Measurements from ENCODE around the gene COX7A2.
A peak's percentile ranks its signal among the peaks of the same experiment; 100 is the strongest.

Gene COX7A2

DNA sequence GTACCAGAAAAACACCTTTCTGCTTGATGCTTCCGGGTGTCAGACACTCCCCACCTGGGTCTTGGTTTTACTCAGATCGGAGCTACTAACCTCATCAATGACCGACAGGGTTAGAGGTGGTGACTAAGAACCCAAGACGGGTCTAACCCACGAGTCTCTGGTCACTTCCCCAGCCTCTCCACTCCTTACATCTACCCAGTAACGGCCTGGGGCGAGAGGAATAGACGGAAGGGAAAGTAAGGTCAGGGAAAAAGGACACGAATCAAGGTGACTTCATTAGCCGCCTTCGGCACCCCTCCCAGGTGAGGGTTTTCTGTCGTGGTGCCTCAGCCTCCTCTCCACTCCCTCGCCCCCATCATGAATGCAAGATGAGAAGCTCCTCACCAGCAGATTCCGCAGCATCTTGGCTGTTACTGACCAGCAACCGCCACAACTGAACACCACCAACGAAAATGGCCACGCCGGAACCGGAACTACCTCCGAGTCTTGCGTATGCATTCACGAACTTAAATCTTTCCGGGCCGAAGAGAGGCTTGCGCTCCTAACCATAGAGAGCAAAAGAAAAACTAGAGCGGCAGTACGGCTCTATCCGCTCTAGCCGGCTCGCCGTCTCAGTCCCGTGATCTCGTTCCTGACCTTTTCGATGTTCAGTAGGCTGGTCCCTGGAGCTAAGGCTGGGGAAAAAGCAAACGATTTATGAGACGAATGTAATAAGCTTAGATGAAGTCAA, at the start of gene COX7A2:
Gene COX7A2, minus strand, starts transcription at position 469 of the 730 bp plus-strand sequence. Its CDS starts 67 bp downstream, at position 402.
- Histone ChIP-seq H3K36me3 (ENCODE audit: insufficient read depth, low read length) (peaks cover 28% of the 10 kb centered on the region), H3K4me3 (ENCODE audit: low read depth in 1 of 2, low read length in 2 of 2) (peak within 1 kb of the TSS; percentile 98), H3K4me2 (ENCODE audit: insufficient read depth, low read length) (peak within 1 kb of the TSS; percentile 74), H2AFZ (ENCODE audit: low read depth, low read length) (peak within 1 kb of the TSS; percentile 91), H4K20me1 (ENCODE audit: insufficient read depth, low read length) (peaks cover 14% of the 10 kb centered on the region; the same call in 1 of the 2 replicates), H3K27ac (ENCODE audit: low read length) (peak within 1 kb of the TSS; percentile 99), H3K27me3 (ENCODE audit: insufficient read depth, low read length, poor library complexity) (no peaks in the 10 kb centered on the region), H3K9ac (ENCODE audit: low read depth, low read length) (peak within 1 kb of the TSS; percentile 82), H3K79me2 (ENCODE audit: insufficient read depth, low read length) (peaks cover 43% of the 10 kb centered on the region), H3K9me3 (ENCODE audit: insufficient read depth, low read length, severe bottlenecking) (no peaks in the 10 kb centered on the region), H3K4me1 (ENCODE audit: insufficient read depth, low read length) (peaks cover 32% of the 10 kb centered on the region)
- TF ChIP-seq EZH2 (IDR thresholded peaks at IDR 0.05; ENCODE audit: borderline replicate concordance, low read depth, low read length, severe bottlenecking) = no peak
- TF ChIP-seq, protein P1, sequence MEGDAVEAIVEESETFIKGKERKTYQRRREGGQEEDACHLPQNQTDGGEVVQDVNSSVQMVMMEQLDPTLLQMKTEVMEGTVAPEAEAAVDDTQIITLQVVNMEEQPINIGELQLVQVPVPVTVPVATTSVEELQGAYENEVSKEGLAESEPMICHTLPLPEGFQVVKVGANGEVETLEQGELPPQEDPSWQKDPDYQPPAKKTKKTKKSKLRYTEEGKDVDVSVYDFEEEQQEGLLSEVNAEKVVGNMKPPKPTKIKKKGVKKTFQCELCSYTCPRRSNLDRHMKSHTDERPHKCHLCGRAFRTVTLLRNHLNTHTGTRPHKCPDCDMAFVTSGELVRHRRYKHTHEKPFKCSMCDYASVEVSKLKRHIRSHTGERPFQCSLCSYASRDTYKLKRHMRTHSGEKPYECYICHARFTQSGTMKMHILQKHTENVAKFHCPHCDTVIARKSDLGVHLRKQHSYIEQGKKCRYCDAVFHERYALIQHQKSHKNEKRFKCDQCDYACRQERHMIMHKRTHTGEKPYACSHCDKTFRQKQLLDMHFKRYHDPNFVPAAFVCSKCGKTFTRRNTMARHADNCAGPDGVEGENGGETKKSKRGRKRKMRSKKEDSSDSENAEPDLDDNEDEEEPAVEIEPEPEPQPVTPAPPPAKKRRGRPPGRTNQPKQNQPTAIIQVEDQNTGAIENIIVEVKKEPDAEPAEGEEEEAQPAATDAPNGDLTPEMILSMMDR (IDR thresholded peaks at IDR 0.05; ENCODE audit: borderline replicate concordance, extremely low read depth, low read length, poor library complexity, severe bottlenecking) = peak; percentile 10
- DNase-seq (peak; percentile 91), ATAC-seq (ENCODE audit: insufficient read depth, low read depth) (peak; percentile 98)

- Histone ChIP-seq H3K36me3 (ENCODE audit: insufficient read depth, low read length) (no peaks in the 10 kb centered on the region), H3K4me2 (ENCODE audit: insufficient read depth, low read length) (no peak overlapping the region), H3K9me3 (ENCODE audit: insufficient read depth, low read length, severe bottlenecking) (no peaks in the 10 kb centered on the region), H3K4me1 (ENCODE audit: insufficient read depth, low read length) (peaks cover 4% of the 10 kb centered on the region), H3K27me3 (ENCODE audit: insufficient read depth, low read length, poor library complexity) (no peaks in the 10 kb centered on the region), H3K9ac (ENCODE audit: low read depth, low read length) (no peak overlapping the region), H2AFZ (ENCODE audit: low read depth, low read length) (no peak overlapping the region), H3K4me3 (ENCODE audit: low read depth in 1 of 2, low read length in 2 of 2) (no peak overlapping the region), H3K27ac (ENCODE audit: low read length) (no peak overlapping the region), H4K20me1 (ENCODE audit: insufficient read depth, low read length) (no peaks in the 10 kb centered on the region), H3K79me2 (ENCODE audit: insufficient read depth, low read length) (peaks cover 10% of the 10 kb centered on the region)
- TF ChIP-seq, protein P1 (IDR thresholded peaks at IDR 0.05; ENCODE audit: borderline replicate concordance, extremely low read depth, low read length, poor library complexity, severe bottlenecking) = no peak
- TF ChIP-seq EZH2 (IDR thresholded peaks at IDR 0.05; ENCODE audit: borderline replicate concordance, low read depth, low read length, severe bottlenecking) = no peak
- ATAC-seq (ENCODE audit: insufficient read depth, low read depth) (no peak), DNase-seq (no peak)
Observed at GRCh38 chr6:75292555-75292954, 49.0 kb upstream of the COX7A2 start.

DNA sequence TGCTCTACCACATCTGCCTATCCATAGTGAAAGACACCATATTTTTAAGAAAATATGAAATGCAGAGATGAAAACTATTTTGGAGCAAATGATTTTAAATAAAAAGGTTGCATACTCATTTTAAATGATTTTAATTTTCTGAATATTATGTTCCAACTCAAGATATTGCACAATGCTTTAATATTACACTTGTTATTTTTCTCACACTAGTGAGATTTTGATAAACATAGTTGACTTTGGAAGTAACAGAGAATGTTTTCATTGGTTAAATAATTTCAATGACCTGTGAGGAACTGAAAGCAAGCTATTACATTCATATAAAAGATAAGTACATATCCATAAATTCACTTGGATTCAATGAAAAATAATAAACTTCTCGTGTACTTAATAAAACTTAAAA, 48.1 kb upstream of the COX7A2 start:
- Histone ChIP-seq H3K4me3 (ENCODE audit: low read depth in 1 of 2, low read length in 2 of 2) (no peak overlapping the region), H2AFZ (ENCODE audit: low read depth, low read length) (no peak overlapping the region), H3K4me1 (ENCODE audit: insufficient read depth, low read length) (peaks cover 12% of the 10 kb centered on the region), H3K36me3 (ENCODE audit: insufficient read depth, low read length) (no peaks in the 10 kb centered on the region), H4K20me1 (ENCODE audit: insufficient read depth, low read length) (no peaks in the 10 kb centered on the region), H3K27ac (ENCODE audit: low read length) (no peak overlapping the region), H3K9me3 (ENCODE audit: insufficient read depth, low read length, severe bottlenecking) (no peaks in the 10 kb centered on the region), H3K79me2 (ENCODE audit: insufficient read depth, low read length) (peaks cover 13% of the 10 kb centered on the region), H3K27me3 (ENCODE audit: insufficient read depth, low read length, poor library complexity) (no peaks in the 10 kb centered on the region), H3K9ac (ENCODE audit: low read depth, low read length) (no peak overlapping the region), H3K4me2 (ENCODE audit: insufficient read depth, low read length) (no peak overlapping the region)
- DNase-seq (no peak), ATAC-seq (ENCODE audit: insufficient read depth, low read depth) (no peak)
- no peak for TF ChIP-seq EZH2 (IDR thresholded peaks at IDR 0.05; ENCODE audit: borderline replicate concordance, low read depth, low read length, severe bottlenecking)
- TF ChIP-seq, protein P1 (IDR thresholded peaks at IDR 0.05; ENCODE audit: borderline replicate concordance, extremely low read depth, low read length, poor library complexity, severe bottlenecking) = no peak
